SK-N-SH (cell line): ENCODE measurements around the gene CHKB. TPM values are rescaled to one million over a fixed set of nuclear protein-coding genes. Genes with fewer than 3 reads are reported as not detected.
"Not testable (repeated sequence)": the region's sequence is repeated elsewhere in the genome, so short reads cannot be mapped to it uniquely, and the experiment has no call there.

Experiments used
- CTCF ChIA-PET: fragments of 300-600, 350-600 bp; formaldehyde crosslinking; extraction: SDS; loops from one replicate; lab custom pipeline; 2021; lab: Yijun Ruan, JAX
- POLR2A ChIA-PET: fragments of 350-600 bp; sonication (Branson Sonifier 250); formaldehyde crosslinking; extraction: SDS; loops from one replicate; lab custom pipeline; 2020; ENCODE audit warnings: antibody characterized with exemption, inconsistent platforms; lab: Yijun Ruan, JAX
- DNase-seq: peaks from one replicate; pipeline ENCODE4 v3.0.0; 2012
- H2AFZ ChIP-seq: fragments of 200-600 bp; sonication (generic); 2 replicates; pipeline ENCODE4 v1.8.1; 2016; ENCODE audit warnings: antibody characterized with exemption, mild to moderate bottlenecking, low read depth
- H3F3A ChIP-seq: fragments of 200-600 bp; sonication (generic); replicated peaks from 2 replicates; pipeline ENCODE3; 2016; ENCODE audit warnings: antibody characterized with exemption, mild to moderate bottlenecking; ENCODE audit not compliant: insufficient read depth
- H3K27ac ChIP-seq, 2 experiments: fragments of 200-500 bp in 1 of 2; fragments of 200-600 bp in 1 of 2; sonication (Bioruptor generic) in 1 of 2; sonication (generic), shearing (Covaris generic) in 1 of 2; 2 replicates each; pipeline versions ENCODE4 v1.5.1 to v1.6.1; 2014 to 2016; ENCODE audit warnings: low read depth in 2 of 2, inconsistent platforms in 1 of 2, low read length in 1 of 2, mild to moderate bottlenecking in 1 of 2, mixed read lengths in 1 of 2
- H3K27me3 ChIP-seq: fragments of 200-600 bp; sonication (generic), shearing (Covaris generic); 2 replicates; pipeline ENCODE4 v1.6.1; 2016; ENCODE audit warnings: mixed run types; ENCODE audit not compliant: insufficient read depth
- H3K36me3 ChIP-seq, 2 experiments: fragments of 200-500 bp in 1 of 2; fragments of 200-600 bp in 1 of 2; sonication (Bioruptor generic) in 1 of 2; sonication (generic) in 1 of 2; replicated peaks in 1 of 2; 2 replicates each; pipeline versions ENCODE3 to v1.5.1; 2014 to 2016; ENCODE audit warnings: low read length in 1 of 2, mild to moderate bottlenecking in 1 of 2; ENCODE audit not compliant: insufficient read depth in 2 of 2, control insufficient read depth in 1 of 2
- H3K4me1 ChIP-seq, 2 experiments: fragments of 200-500 bp in 1 of 2; fragments of 200-600 bp in 1 of 2; sonication (Bioruptor generic) in 1 of 2; sonication (generic), shearing (Covaris generic) in 1 of 2; 2 replicates each; pipeline versions ENCODE4 v1.5.1 to v1.6.1; 2014 to 2016; ENCODE audit warnings: low read depth in 1 of 2, low read length in 1 of 2, mixed run types in 1 of 2; ENCODE audit not compliant: insufficient read depth in 2 of 2, control insufficient read depth in 1 of 2
- H3K4me2 ChIP-seq: fragments of 200-600 bp; sonication (generic), shearing (Covaris generic); 2 replicates; pipeline ENCODE4 v1.6.1; 2017; ENCODE audit warnings: mixed run types
- H3K4me3 ChIP-seq, 2 experiments: fragments of 200-500 bp in 1 of 2; fragments of 200-600 bp in 1 of 2; sonication (Bioruptor generic) in 1 of 2; sonication (generic), shearing (Covaris generic) in 1 of 2; 2 replicates each; pipeline versions ENCODE4 v1.5.1 to v1.8.1; 2014 to 2016; ENCODE audit warnings: low read depth in 2 of 2, inconsistent platforms in 1 of 2, low read length in 1 of 2, mild to moderate bottlenecking in 1 of 2, mixed read lengths in 1 of 2, moderate library complexity in 1 of 2
- H3K79me2 ChIP-seq: fragments of 200-600 bp; sonication (generic); 2 replicates; pipeline ENCODE4 v1.8.1; 2017; ENCODE audit warnings: mild to moderate bottlenecking; ENCODE audit not compliant: insufficient read depth
- H3K9ac ChIP-seq: fragments of 200-600 bp; sonication (generic); 2 replicates; pipeline ENCODE4 v1.6.1; 2017; ENCODE audit warnings: mixed run types
- H3K9me2 ChIP-seq: fragments of 200-600 bp; sonication (generic); 2 replicates; pipeline ENCODE4 v1.6.1; 2017; ENCODE audit warnings: mixed run types
- H3K9me3 ChIP-seq: fragments of 200-600 bp; sonication (generic); 2 replicates; pipeline ENCODE4 v1.6.1; 2017; ENCODE audit warnings: mixed run types, mild to moderate bottlenecking, moderate library complexity
- H4K20me1 ChIP-seq: fragments of 200-600 bp; sonication (generic); 2 replicates; pipeline ENCODE4 v1.6.1; 2017; ENCODE audit warnings: mild to moderate bottlenecking, mixed run types; ENCODE audit not compliant: insufficient read depth
- EZH2phosphoT487 ChIP-seq: fragments of 200-600 bp; sonication (generic); IDR thresholded peaks from 2 replicates; pipeline ENCODE4 v1.6.1; 2017; ENCODE audit warnings: low read depth, mixed run types, mild to moderate bottlenecking, antibody characterized with exemption, moderate library complexity, borderline replicate concordance
- FOSL2 ChIP-seq: IDR thresholded peaks from 2 replicates; pipeline ENCODE4 v1.4.0; 2012; ENCODE audit warnings: low read depth, mild to moderate bottlenecking, moderate library complexity, borderline replicate concordance
- JUND ChIP-seq: IDR thresholded peaks from 2 replicates; pipeline ENCODE4 v1.4.0; 2012
- MXI1 ChIP-seq: IDR thresholded peaks from 2 replicates; pipeline ENCODE4 v1.6.1; 2012; ENCODE audit warnings: mild to moderate bottlenecking, low read depth, low read length, improper control_type of control experiment
- NRF1 ChIP-seq: IDR thresholded peaks from 2 replicates; pipeline ENCODE4 v1.6.1; 2012; ENCODE audit warnings: low read depth, mild to moderate bottlenecking, low read length
- POLR2AphosphoS5 ChIP-seq: IDR thresholded peaks from 2 replicates; pipeline ENCODE4 v1.6.1; 2012; ENCODE audit warnings: low read depth, low read length
- RAD21 ChIP-seq: IDR thresholded peaks from 2 replicates; pipeline ENCODE4 v1.6.1; 2012; ENCODE audit warnings: mild to moderate bottlenecking, low read length
- RCOR1 ChIP-seq: fragments of 150-350 bp; IDR thresholded peaks from 2 replicates; pipeline ENCODE4 v1.6.1; 2017; ENCODE audit warnings: antibody characterized with exemption, low read length
- REST ChIP-seq: IDR thresholded peaks from 2 replicates; pipeline ENCODE4 v1.6.1; 2012; ENCODE audit warnings: mild to moderate bottlenecking, low read depth, low read length, moderate library complexity
- SMC3 ChIP-seq: IDR thresholded peaks from 2 replicates; pipeline ENCODE4 v1.6.1; 2012; ENCODE audit warnings: low read depth, low read length, improper control_type of control experiment
- TCF12 ChIP-seq: IDR thresholded peaks from 2 replicates; pipeline ENCODE4 v1.4.0; 2012
- TEAD4 ChIP-seq: IDR thresholded peaks from 2 replicates; pipeline ENCODE4 v1.4.0; 2012; ENCODE audit warnings: mild to moderate bottlenecking, borderline replicate concordance; ENCODE audit not compliant: insufficient read depth
- USF1 ChIP-seq: IDR thresholded peaks from 2 replicates; pipeline ENCODE4 v1.4.0; 2012; ENCODE audit warnings: low read depth, borderline replicate concordance
- YY1 ChIP-seq: IDR thresholded peaks from 2 replicates; pipeline ENCODE4 v1.4.0; 2012; ENCODE audit warnings: low read depth, mild to moderate bottlenecking
- WGBS: methylation state at CpG from one replicate; pipeline ENCODE4 v1.1.6; 2017; ENCODE audit warnings: low lambda C conversion rate; 5-methylcytosine and 5-hydroxymethylcytosine counted together
- polyA plus RNA-seq, 3 experiments: library from polyadenylated mRNA; depleted of rRNA; stranded (reverse); fragments of >200 nt; gene quantifications; 2 replicates each; pipeline ENCODE4 v1.2.3, GENCODE V29; 2012
- TF ChIP-seq, protein P1 (sequence below): fragments of 150-350 bp; IDR thresholded peaks from 2 replicates; pipeline ENCODE4 v1.6.1; 2016; ENCODE audit warnings: mild to moderate bottlenecking, low read depth, low read length

Gene CHKB
- polyA plus RNA-seq, 1 of the 3 experiments (the other 2 are of a cell fraction), result 39.6 TPM

DNA sequence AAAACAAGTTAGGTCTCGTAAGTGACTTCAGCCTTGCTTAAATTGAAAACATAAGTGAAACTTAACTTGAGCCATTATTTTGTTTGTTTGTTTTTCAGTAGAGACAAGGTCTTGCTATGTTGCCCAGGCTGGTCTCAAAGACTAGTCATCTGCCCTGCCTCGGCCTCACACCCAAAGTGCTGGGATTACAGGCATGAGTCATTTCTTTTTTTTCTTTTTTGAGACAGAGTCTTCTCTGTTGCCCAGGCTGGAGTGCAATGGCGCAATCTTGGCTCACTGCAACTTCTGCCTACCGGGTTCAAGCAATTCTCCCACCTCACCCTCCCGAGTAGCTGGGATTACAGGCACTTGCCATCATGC lies 41.0 kb downstream of the CHKB start:
- H3K27ac ChIP-seq, POLR2A ChIA-PET, H4K20me1 ChIP-seq, H3K9ac ChIP-seq, H3K36me3 ChIP-seq, H3K9me3 ChIP-seq, H3K4me1 ChIP-seq, H3K9me2 ChIP-seq, DNase-seq, H3F3A ChIP-seq, H3K4me3 ChIP-seq, H3K4me2 ChIP-seq, H3K79me2 ChIP-seq, H3K27me3 ChIP-seq, H2AFZ ChIP-seq: not testable (repeated sequence)
- peak; percentile 29; the same call in 1 of the 2 replicates for TF ChIP-seq FOSL2
- WGBS, result 69% methylated on average over 5 of the region's 5 CpGs
- CTCF ChIA-PET, result interaction anchor here (3.1 kb wide), 1 partner anchor 21 kb away, joined by 19 read pairs; the partner anchor contains the start of gene SYCE3

- H3K27ac ChIP-seq, result no peak overlapping the region
- H3K27me3 ChIP-seq, result no peaks in the 10 kb centered on the region
- POLR2A ChIA-PET, result no interaction called here
- H2AFZ ChIP-seq, result no peak overlapping the region; the same call in 1 of the 2 replicates
- no peaks in the 10 kb centered on the region for H3K9me2 ChIP-seq
- WGBS, result 87% methylated on average over 10 of the region's 10 CpGs
- no peaks in the 10 kb centered on the region for H3K9me3 ChIP-seq
- peaks cover 1 to 6% of the 10 kb centered on the region in 2 experiments; a peak in 2 of 4 replicates for H3K4me1 ChIP-seq
- no peak overlapping the region for H3K9ac ChIP-seq
- CTCF ChIA-PET, result interaction anchor here (1.2 to 3.1 kb wide), 3 partner anchors 9 to 23 kb away, joined by 3 to 19 read pairs (median 14); partner anchors contain the start of genes SCO2 and SYCE3
- no peak overlapping the region for H3K4me3 ChIP-seq
- H3F3A ChIP-seq, result peaks cover 7% of the 10 kb centered on the region
- H4K20me1 ChIP-seq, result no peaks in the 10 kb centered on the region
- DNase-seq, result no peak
- TF ChIP-seq USF1 (no peak), TCF12 (no peak), YY1 (no peak), POLR2AphosphoS5 (no peak), TEAD4 (no peak), REST (no peak), NRF1 (no peak), SMC3 (no peak), EZH2phosphoT487 (no peak), JUND (no peak), RCOR1 (no peak), RAD21 (no peak), MXI1 (no peak)
- TF ChIP-seq, protein P1, sequence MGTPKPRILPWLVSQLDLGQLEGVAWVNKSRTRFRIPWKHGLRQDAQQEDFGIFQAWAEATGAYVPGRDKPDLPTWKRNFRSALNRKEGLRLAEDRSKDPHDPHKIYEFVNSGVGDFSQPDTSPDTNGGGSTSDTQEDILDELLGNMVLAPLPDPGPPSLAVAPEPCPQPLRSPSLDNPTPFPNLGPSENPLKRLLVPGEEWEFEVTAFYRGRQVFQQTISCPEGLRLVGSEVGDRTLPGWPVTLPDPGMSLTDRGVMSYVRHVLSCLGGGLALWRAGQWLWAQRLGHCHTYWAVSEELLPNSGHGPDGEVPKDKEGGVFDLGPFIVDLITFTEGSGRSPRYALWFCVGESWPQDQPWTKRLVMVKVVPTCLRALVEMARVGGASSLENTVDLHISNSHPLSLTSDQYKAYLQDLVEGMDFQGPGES, result no peak
- H3K79me2 ChIP-seq, result no peaks in the 10 kb centered on the region
- no peaks in the 10 kb centered on the region for H3K36me3 ChIP-seq
- no peak overlapping the region for H3K4me2 ChIP-seq
These were observed 42.3 kb downstream of the CHKB start for GRCh38 chr22:50540381-50540780.
